ENCODE measurements around the gene METTL16. TPM values are rescaled to one million over a fixed set of nuclear protein-coding genes. Genes with fewer than 3 reads are reported as not detected.

The METTL16 gene
- total and polyA plus RNA-seq, 9 of the 15 experiments (the other 6 are each of a cell fraction or from before 2014, with no cell fraction given): 12.1 to 30.5 (median 19.8) TPM

- no peak for TF ChIP-seq BRD4 (IDR thresholded peaks at IDR 0.05)
- TF ChIP-seq CBX8 (IDR thresholded peaks at IDR 0.05; ENCODE audit: borderline replicate concordance, extremely low read depth, low read depth, low read length, poor library complexity, severe bottlenecking): no peak
- TF ChIP-seq USF2 (CRISPR knock-in tag; IDR thresholded peaks at IDR 0.05): peak; percentile 29; the same call in 1 of the 2 replicates
- TF ChIP-seq BCL6 (CRISPR knock-in tag; IDR thresholded peaks at IDR 0.05): no peak
- no peak for TF ChIP-seq ZBTB49 (CRISPR knock-in tag; IDR thresholded peaks at IDR 0.05; ENCODE audit: borderline replicate concordance)
- TF ChIP-seq XRCC4 (IDR thresholded peaks at IDR 0.05; ENCODE audit: extremely low read depth, insufficient read depth, insufficient read length): no peak
- no peak for TF ChIP-seq E4F1 (CRISPR knock-in tag; IDR thresholded peaks at IDR 0.05; ENCODE audit: borderline replicate concordance)
- TF ChIP-seq PCBP1 (IDR thresholded peaks at IDR 0.05; ENCODE audit: low read depth, low read length, poor library complexity, severe bottlenecking): no peak
- TF ChIP-seq FOXK2 (conservative IDR thresholded peaks at IDR 0.05 in 1 of 2, IDR thresholded peaks at IDR 0.05 in 1 of 2; ENCODE audit: low read depth in 2 of 2): peak in 1 of 2 experiments; percentile 29; a peak in 2 of 4 replicates
- no peak for TF ChIP-seq SRF (CRISPR knock-in tag; IDR thresholded peaks at IDR 0.05)
- no peak for TF ChIP-seq HNRNPH1 (optimal IDR thresholded peaks at IDR 0.05; ENCODE audit: low read depth, low read length)
- TF ChIP-seq ZNF311 (CRISPR knock-in tag; IDR thresholded peaks at IDR 0.05): no peak
- TF ChIP-seq KAT7 (CRISPR knock-in tag; IDR thresholded peaks at IDR 0.05; ENCODE audit: borderline replicate concordance): no peak
- TF ChIP-seq GTF2F1 (IDR thresholded peaks at IDR 0.05; ENCODE audit: low read depth, low read length): no peak
- TF ChIP-seq E2F6 (IDR thresholded peaks at IDR 0.05; ENCODE audit: borderline replicate concordance in 1 of 2, extremely low read depth in 1 of 2, insufficient read depth in 1 of 2, insufficient read length in 1 of 2, low read depth in 1 of 2, low read length in 1 of 2, poor library complexity in 1 of 2, severe bottlenecking in 1 of 2): peak in 1 of 2 experiments; percentile 17
- no peak for TF ChIP-seq TCFL5 (CRISPR knock-in tag; conservative IDR thresholded peaks at IDR 0.05)
- TF ChIP-seq ZNF232 (CRISPR knock-in tag; IDR thresholded peaks at IDR 0.05): no peak
- peak; percentile 55 for TF ChIP-seq RBBP5 (IDR thresholded peaks at IDR 0.05; ENCODE audit: borderline replicate concordance, insufficient read depth, low read length, poor library complexity, severe bottlenecking)
- TF ChIP-seq SMARCB1 (IDR thresholded peaks at IDR 0.05; ENCODE audit: insufficient read length, low read depth): no peak
- no peak for TF ChIP-seq NCOA6 (IDR thresholded peaks at IDR 0.05)
- no peak for TF ChIP-seq POLR2A (conservative IDR thresholded peaks at IDR 0.05)
Observed at GRCh38 chr17:2400474-2400866, 111.2 kb downstream of the METTL16 start (continued).

All from K562 (cell line).